Measurements from ENCODE around the gene RLN3.
A peak's percentile ranks its signal among the peaks of the same experiment; 100 is the strongest.

RLN3 gene

DNA sequence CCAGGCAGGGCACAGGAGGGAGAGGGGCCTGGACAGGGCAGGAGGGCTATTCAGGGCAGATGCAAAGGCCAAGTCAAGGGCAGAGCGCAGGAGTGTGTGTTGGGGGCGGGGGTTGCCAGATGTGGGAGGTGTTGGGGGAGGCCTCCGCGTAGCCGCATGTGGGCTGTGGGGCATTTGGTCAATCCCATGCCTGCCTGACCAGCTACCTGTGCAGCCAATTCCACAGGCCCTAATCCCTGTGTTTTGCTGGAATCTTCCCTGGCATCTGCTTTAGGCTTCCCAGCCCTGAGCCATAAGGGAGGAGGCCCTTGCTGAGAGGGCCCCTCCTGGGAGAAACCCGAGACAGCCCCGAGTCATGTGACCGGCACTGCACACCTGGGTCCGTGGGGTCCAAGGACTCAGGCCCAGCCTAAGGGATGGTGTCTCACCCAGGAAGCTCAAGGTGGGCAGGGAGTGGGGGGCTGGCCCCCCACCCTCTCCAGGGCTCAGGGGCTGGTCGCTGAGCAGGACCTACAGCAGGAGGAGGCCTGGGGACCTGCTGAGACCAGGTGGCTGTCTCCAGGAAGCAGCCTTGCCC, 42.1 kb upstream of the RLN3 start:
- TF ChIP-seq, protein P1, sequence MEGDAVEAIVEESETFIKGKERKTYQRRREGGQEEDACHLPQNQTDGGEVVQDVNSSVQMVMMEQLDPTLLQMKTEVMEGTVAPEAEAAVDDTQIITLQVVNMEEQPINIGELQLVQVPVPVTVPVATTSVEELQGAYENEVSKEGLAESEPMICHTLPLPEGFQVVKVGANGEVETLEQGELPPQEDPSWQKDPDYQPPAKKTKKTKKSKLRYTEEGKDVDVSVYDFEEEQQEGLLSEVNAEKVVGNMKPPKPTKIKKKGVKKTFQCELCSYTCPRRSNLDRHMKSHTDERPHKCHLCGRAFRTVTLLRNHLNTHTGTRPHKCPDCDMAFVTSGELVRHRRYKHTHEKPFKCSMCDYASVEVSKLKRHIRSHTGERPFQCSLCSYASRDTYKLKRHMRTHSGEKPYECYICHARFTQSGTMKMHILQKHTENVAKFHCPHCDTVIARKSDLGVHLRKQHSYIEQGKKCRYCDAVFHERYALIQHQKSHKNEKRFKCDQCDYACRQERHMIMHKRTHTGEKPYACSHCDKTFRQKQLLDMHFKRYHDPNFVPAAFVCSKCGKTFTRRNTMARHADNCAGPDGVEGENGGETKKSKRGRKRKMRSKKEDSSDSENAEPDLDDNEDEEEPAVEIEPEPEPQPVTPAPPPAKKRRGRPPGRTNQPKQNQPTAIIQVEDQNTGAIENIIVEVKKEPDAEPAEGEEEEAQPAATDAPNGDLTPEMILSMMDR (IDR thresholded peaks at IDR 0.05; ENCODE audit: insufficient read depth, low read length) = no peak
- TF ChIP-seq SPI1 (IDR thresholded peaks at IDR 0.05; ENCODE audit: borderline replicate concordance, low read depth) (no peak), GABPA (IDR thresholded peaks at IDR 0.05; ENCODE audit: low read depth) (no peak), POLR2AphosphoS5 (IDR thresholded peaks at IDR 0.05; ENCODE audit: low read depth) (no peak)
- TF ChIP-seq, protein P2, sequence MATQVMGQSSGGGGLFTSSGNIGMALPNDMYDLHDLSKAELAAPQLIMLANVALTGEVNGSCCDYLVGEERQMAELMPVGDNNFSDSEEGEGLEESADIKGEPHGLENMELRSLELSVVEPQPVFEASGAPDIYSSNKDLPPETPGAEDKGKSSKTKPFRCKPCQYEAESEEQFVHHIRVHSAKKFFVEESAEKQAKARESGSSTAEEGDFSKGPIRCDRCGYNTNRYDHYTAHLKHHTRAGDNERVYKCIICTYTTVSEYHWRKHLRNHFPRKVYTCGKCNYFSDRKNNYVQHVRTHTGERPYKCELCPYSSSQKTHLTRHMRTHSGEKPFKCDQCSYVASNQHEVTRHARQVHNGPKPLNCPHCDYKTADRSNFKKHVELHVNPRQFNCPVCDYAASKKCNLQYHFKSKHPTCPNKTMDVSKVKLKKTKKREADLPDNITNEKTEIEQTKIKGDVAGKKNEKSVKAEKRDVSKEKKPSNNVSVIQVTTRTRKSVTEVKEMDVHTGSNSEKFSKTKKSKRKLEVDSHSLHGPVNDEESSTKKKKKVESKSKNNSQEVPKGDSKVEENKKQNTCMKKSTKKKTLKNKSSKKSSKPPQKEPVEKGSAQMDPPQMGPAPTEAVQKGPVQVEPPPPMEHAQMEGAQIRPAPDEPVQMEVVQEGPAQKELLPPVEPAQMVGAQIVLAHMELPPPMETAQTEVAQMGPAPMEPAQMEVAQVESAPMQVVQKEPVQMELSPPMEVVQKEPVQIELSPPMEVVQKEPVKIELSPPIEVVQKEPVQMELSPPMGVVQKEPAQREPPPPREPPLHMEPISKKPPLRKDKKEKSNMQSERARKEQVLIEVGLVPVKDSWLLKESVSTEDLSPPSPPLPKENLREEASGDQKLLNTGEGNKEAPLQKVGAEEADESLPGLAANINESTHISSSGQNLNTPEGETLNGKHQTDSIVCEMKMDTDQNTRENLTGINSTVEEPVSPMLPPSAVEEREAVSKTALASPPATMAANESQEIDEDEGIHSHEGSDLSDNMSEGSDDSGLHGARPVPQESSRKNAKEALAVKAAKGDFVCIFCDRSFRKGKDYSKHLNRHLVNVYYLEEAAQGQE (IDR thresholded peaks at IDR 0.05; ENCODE audit: insufficient replicate concordance, low read depth) = no peak
- no peak for DNase-seq (ENCODE audit: low read depth in 1 of 2, low spot score in 1 of 2)
- no peak overlapping the region for H3K4me3 ChIP-seq (replicated peaks; ENCODE audit: insufficient read depth, low read length)
- no peaks in the 10 kb centered on the region for H3K27me3 ChIP-seq (ENCODE audit: insufficient read depth, poor library complexity, severe bottlenecking)
- peak overlapping the region; percentile 98 for H3K27ac ChIP-seq (replicated peaks)

DNA sequence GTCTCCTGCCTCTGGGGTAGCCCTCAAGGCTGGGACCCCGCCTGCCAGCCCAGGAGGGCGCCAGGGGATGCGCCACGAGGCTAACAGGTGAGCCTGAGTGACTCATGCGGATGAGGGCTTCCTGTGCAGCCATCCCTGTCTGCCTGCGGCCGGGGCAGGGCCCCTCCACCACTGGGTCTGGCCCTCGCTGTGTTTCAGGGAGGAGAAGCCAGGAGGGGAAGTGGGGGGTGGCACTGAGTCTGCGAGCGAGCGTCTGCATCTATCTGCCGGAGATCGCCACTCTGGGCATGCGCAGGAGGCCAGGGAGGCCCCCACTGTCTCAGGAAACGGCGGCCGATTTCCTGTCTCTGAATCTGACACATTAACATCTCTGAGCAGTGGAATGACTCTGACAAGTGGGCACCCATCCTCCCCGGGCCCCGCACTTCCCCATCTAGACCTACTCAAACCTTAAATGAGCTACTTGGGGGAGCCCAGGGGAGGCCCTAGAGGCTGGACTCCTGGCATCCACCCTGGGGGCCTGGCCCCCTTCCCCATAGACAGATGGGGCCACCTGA, 41.5 kb upstream of the RLN3 start:
- Histone ChIP-seq H3K4me3 (replicated peaks; ENCODE audit: insufficient read depth, low read length) (no peak overlapping the region), H3K27ac (replicated peaks) (peak overlapping the region; percentile 98)
- DNase-seq (ENCODE audit: low read depth in 1 of 2, low spot score in 1 of 2) = peak; percentile 95 to 99

DNA sequence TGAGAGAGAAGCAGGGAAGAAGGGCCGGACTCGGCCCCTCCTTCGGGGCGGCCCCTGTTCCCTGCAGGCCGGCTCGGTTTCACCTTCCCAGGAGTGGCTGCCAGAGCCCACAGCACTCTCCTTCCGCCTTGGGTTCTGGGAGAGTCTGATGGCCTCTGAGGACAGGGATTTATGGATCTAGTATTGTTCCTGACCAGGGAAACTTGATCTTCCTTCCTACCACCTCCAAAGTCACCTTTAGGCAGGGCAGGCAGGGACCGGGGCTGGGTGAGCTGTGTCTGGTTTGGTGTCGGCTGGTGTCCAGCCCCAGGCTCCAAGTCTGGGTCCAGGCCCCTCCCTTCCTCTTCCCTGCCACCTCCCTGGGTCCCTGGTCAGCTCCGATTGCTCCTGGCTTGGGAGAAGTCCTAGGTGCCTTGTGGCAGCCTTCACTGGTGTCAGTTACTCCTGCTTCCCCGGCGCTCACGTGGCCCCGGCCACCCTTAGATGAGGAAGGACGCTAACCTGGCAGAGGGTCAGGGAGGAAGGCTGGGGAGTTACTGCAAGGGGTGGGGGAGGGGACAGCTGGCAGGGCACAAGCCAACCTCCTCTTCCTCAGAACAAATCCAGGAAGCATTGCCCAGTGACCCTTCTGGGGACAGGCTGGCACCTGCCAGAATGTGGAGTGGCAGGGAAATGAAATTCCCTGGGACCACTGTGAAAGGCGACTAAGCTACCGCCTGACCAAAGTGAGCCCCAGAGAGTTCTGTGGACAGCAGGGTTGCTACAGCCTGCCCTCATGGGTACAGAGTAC, 40.7 kb upstream of the RLN3 start:
- Histone ChIP-seq H3K27ac (replicated peaks) (peak overlapping the region; percentile 98), H3K27me3 (ENCODE audit: insufficient read depth, poor library complexity, severe bottlenecking) (no peaks in the 10 kb centered on the region), H3K4me3 (replicated peaks; ENCODE audit: insufficient read depth, low read length) (no peak overlapping the region)
- TF ChIP-seq POLR2AphosphoS5 (IDR thresholded peaks at IDR 0.05; ENCODE audit: low read depth) (peak; percentile 68; the same call in 1 of the 2 replicates), GABPA (IDR thresholded peaks at IDR 0.05; ENCODE audit: low read depth) (no peak), SPI1 (IDR thresholded peaks at IDR 0.05; ENCODE audit: borderline replicate concordance, low read depth) (peak; percentile 8; the same call in 1 of the 2 replicates)
- TF ChIP-seq, protein P1 (IDR thresholded peaks at IDR 0.05; ENCODE audit: insufficient read depth, low read length) = no peak
- peak; percentile 87 to 91 for DNase-seq (ENCODE audit: low read depth in 1 of 2, low spot score in 1 of 2)

More for the DNA sequence above, 41.5 kb upstream of the RLN3 start:
- no peaks in the 10 kb centered on the region for H3K27me3 ChIP-seq (ENCODE audit: insufficient read depth, poor library complexity, severe bottlenecking)
- TF ChIP-seq GABPA (IDR thresholded peaks at IDR 0.05; ENCODE audit: low read depth) (0 out of 2 replicates have a peak, but pooled peaks have one; percentile 3), POLR2AphosphoS5 (IDR thresholded peaks at IDR 0.05; ENCODE audit: low read depth) (peak; percentile 80), SPI1 (IDR thresholded peaks at IDR 0.05; ENCODE audit: borderline replicate concordance, low read depth) (peak; percentile 94)
- TF ChIP-seq, protein P2 (IDR thresholded peaks at IDR 0.05; ENCODE audit: insufficient replicate concordance, low read depth) = no peak
- TF ChIP-seq, protein P1 (IDR thresholded peaks at IDR 0.05; ENCODE audit: insufficient read depth, low read length) = no peak
